Cardiac fibroblast (primary cell): ENCODE data around the gene TBC1D9B.

Source experiments
- DNase-seq, 2 donors: peaks; one replicate each; pipeline versions ENCODE4 v3.0.0 to v3.0.0-alpha.2; 2010; ENCODE audit warnings: low read depth in 2 of 2
- H3K4me3 ChIP-seq, 2 donors: replicated peaks in 1 of 2; 1 replicate in 1 of 2; 2 replicates in 1 of 2; pipeline ENCODE4 v1.5.1; 2011; ENCODE audit warnings: low read depth in 2 of 2, low read length in 2 of 2, mild to moderate bottlenecking in 2 of 2, moderate library complexity in 1 of 2
- TF ChIP-seq, protein P1 (sequence below): IDR thresholded peaks from one replicate; pipeline ENCODE4 v1.5.1; 2011; ENCODE audit warnings: low read depth, mild to moderate bottlenecking, low read length, inconsistent platforms

Gene TBC1D9B

GRCh38 chr5:179817890-179818745 is 89.6 kb downstream of the TBC1D9B start:
- TF ChIP-seq, protein P1, sequence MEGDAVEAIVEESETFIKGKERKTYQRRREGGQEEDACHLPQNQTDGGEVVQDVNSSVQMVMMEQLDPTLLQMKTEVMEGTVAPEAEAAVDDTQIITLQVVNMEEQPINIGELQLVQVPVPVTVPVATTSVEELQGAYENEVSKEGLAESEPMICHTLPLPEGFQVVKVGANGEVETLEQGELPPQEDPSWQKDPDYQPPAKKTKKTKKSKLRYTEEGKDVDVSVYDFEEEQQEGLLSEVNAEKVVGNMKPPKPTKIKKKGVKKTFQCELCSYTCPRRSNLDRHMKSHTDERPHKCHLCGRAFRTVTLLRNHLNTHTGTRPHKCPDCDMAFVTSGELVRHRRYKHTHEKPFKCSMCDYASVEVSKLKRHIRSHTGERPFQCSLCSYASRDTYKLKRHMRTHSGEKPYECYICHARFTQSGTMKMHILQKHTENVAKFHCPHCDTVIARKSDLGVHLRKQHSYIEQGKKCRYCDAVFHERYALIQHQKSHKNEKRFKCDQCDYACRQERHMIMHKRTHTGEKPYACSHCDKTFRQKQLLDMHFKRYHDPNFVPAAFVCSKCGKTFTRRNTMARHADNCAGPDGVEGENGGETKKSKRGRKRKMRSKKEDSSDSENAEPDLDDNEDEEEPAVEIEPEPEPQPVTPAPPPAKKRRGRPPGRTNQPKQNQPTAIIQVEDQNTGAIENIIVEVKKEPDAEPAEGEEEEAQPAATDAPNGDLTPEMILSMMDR, result no peak
- DNase-seq, result no peak
- no peak overlapping the region for H3K4me3 ChIP-seq

- TF ChIP-seq, protein P1, result no peak
- DNase-seq, result no peak
- H3K4me3 ChIP-seq, result no peak overlapping the region
Measured at GRCh38 chr5:179817470-179817840, 90.2 kb downstream of the TBC1D9B start.

GRCh38 chr5:179816796-179817469 is 90.8 kb downstream of the TBC1D9B start:
- DNase-seq, result no peak
- TF ChIP-seq, protein P1, result no peak
- H3K4me3 ChIP-seq, result peak overlapping the region; percentile 28 to 35

DNA sequence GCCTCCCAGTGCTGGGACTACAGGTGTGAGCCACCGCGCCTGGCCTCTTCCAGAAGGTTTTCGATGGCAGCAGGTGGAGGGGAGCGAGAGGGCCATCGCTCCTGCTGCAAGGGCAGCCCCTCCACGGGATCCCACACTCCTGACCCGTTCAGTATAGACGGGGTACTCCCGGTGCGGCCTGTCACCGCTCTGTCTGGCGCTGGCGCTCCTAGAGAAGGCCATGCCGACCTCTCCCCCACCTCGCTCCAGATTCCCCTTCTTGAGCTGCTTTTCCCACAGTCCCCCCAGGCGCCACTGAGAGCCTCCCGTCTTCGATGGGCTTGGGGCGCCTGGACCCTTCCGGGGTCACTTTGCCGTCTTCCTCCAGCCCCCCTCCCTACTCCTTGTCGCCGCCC is 91.3 kb downstream of the TBC1D9B start:
- H3K4me3 ChIP-seq, result peak overlapping the region in 1 of 2 donors; percentile 12
- DNase-seq, result no peak
- TF ChIP-seq, protein P1, result no peak

DNA sequence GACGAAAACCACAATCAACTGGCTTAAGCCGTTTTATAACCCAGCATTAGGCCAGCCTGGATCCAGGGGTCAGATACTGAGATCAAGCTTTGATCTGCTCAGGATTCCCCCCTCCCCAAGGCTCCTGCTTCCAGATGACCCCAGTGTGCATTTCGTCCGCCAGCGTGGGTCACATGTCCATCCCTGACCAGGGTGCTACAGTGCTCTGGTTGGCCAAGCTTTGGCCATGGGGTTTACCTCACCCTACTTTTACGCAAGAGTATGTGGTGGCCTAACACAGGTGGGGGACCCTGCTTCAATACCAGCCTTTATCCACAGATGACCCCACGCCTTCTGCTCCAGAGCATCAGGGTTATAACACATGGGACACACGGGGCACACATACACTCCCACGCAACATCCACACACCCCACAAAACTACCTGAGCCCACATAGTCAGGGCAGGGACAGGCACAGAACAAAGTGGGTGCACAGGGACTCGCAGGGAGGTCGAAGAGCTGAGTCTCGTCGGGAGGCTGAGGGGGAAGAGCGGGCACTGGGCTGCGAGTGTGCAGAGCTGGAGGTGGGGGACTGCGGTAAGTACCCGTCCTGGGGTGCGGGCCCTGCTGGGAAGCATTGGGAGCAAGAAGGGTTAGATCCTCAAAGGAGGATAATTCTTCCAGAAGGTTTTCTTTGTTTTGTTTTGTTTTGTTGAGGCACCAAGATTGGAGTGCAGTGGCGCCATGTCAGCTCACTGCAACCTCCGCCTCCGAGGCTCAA is 92.0 kb downstream of the TBC1D9B start:
- no peak overlapping the region for H3K4me3 ChIP-seq
- DNase-seq, result no peak
- TF ChIP-seq, protein P1, result no peak

DNA sequence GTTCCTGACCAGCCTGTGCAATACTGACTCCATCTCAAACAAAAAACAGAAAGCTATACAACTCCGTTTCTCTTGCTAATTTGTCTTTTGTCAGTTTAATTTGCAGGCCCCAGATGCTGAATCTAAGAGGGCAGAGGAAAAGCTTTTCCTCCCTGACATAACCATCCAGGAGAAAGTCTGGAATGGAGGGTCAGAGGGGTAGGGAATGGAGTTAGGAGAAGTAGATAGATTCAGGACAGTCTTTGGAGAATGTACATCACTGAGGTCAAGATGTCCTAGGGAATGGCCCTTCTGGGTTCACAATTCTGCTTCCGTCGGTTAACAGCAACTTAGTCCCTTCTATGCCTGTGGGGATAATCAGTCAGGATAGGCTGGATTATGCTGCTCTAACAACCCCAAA is 93.6 kb downstream of the TBC1D9B start:
- DNase-seq, result no peak
- H3K4me3 ChIP-seq, result no peak overlapping the region
- TF ChIP-seq, protein P1, result no peak
